Tibial nerve (tissue), 4 donors: ENCODE data around the gene GAGE2A.
"Not testable (repeated sequence)": the region's sequence is repeated elsewhere in the genome, so short reads cannot be mapped to it uniquely, and the experiment has no call there.

Experiments
- EP300 ChIP-seq, 2 donors: sonication (generic); formaldehyde crosslinking; IDR thresholded peaks; one replicate each; pipeline ENCODE4 v1.6.1; 2017; ENCODE audit warnings: antibody characterized with exemption in 2 of 2, mild to moderate bottlenecking in 1 of 2
- TF ChIP-seq, protein P1 (sequence below), 5 experiments: fragments of 200-600 bp in 3 of 5; fragments of 450-650 bp in 2 of 5; sonication (generic) in 3 of 5; IDR thresholded peaks; one replicate each; pipeline ENCODE4 v1.5.1; 2016 to 2019; ENCODE audit warnings: antibody characterized with exemption in 5 of 5, mild to moderate bottlenecking in 3 of 5, moderate library complexity in 2 of 5

DNA sequence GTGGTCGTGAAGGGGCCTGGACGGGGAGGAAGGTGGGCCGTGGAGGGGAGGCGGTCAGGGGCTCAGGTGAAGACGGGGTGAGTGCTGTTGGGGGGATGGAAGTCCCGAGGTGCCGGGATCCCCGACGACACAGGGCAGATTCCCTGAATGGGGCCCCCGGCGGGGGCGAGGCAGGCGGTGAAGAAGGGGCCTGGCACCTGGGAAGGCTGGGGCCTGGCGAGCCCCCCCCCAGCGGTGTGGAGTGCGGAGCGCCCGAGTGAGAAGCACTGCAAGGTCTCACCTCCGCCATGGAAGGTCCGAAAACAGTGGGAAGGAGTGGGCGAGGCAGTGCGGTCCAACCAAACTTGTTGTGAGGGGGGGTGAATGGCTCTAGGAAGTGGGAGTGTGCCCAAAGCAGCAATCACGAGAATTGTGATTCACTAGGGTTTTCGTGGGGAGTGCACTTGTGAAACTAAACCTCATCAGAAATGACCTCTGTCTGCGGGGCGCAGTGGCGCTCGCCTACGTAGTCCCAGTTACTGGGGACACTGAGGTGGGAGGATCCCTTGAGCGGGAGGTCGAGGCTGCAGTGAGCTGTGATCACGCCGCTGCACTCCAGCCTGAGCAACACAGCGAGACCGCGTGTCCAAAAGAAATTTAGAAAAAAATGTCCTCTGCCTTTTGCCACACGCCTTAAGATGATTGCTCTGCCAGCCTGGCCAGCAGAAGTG, 628 bp downstream of the GAGE2A start:
- TF ChIP-seq, protein P1, sequence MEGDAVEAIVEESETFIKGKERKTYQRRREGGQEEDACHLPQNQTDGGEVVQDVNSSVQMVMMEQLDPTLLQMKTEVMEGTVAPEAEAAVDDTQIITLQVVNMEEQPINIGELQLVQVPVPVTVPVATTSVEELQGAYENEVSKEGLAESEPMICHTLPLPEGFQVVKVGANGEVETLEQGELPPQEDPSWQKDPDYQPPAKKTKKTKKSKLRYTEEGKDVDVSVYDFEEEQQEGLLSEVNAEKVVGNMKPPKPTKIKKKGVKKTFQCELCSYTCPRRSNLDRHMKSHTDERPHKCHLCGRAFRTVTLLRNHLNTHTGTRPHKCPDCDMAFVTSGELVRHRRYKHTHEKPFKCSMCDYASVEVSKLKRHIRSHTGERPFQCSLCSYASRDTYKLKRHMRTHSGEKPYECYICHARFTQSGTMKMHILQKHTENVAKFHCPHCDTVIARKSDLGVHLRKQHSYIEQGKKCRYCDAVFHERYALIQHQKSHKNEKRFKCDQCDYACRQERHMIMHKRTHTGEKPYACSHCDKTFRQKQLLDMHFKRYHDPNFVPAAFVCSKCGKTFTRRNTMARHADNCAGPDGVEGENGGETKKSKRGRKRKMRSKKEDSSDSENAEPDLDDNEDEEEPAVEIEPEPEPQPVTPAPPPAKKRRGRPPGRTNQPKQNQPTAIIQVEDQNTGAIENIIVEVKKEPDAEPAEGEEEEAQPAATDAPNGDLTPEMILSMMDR (IDR thresholded peaks at IDR 0.05) = not testable (repeated sequence)
- not testable (repeated sequence) for TF ChIP-seq EP300 (IDR thresholded peaks at IDR 0.05)
